Adipocyte (in vitro differentiated cells): ENCODE results near the gene CFAP210.

Experiments used
- DNase-seq: peaks from one replicate; pipeline ENCODE4 v3.0.0-alpha.2; 2015; ENCODE audit warnings: low read depth
- H3K27me3 ChIP-seq: replicated peaks from 2 replicates; pipeline ENCODE4 v1.7.0; 2013; ENCODE audit warnings: mild to moderate bottlenecking, low read length, moderate library complexity; ENCODE audit not compliant: control insufficient read depth, insufficient read depth
- H3K36me3 ChIP-seq: 2 replicates; pipeline ENCODE4 v1.7.0; 2013; ENCODE audit warnings: low read length, mild to moderate bottlenecking, moderate library complexity; ENCODE audit not compliant: control insufficient read depth, insufficient read depth, severe bottlenecking
- H3K4me1 ChIP-seq: 2 replicates; pipeline ENCODE4 v1.7.0; 2013; ENCODE audit warnings: mild to moderate bottlenecking, low read length, moderate library complexity; ENCODE audit not compliant: control insufficient read depth, insufficient read depth
- H3K4me3 ChIP-seq: 2 replicates; pipeline ENCODE4 v1.7.0; 2013; ENCODE audit warnings: mild to moderate bottlenecking, low read length, moderate library complexity
- H3K9ac ChIP-seq: 2 replicates; pipeline ENCODE4 v1.7.0; 2013; ENCODE audit warnings: mild to moderate bottlenecking, low read length, moderate library complexity
- H3K9me3 ChIP-seq: 2 replicates; pipeline ENCODE4 v1.7.0; 2013; ENCODE audit warnings: mild to moderate bottlenecking, low read length, moderate library complexity; ENCODE audit not compliant: control insufficient read depth

Gene CFAP210

DNA sequence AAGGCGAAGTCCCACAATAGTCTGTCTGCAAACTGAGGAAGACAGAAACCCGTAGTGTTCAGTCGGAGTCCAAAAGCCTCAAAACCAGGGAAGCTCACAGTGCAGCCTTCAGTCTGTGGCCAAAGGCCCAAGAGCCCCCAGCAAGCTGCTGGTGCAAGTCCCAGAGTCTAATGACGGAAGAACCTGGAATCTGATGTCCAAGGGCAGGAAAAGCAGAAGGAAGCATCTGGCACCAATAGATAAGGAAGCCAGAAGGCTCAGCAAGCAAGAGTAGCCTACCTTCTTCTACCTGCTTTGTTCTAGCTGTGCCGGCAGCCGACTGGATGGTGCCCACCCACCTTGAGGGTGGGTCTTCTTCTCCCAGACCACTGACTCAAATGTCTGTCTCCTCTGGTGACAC is 21.8 kb downstream of the CFAP210 start:
- Histone ChIP-seq H3K9ac (no peak overlapping the region), H3K36me3 (no peaks in the 10 kb centered on the region), H3K9me3 (no peaks in the 10 kb centered on the region), H3K4me3 (no peak overlapping the region), H3K27me3 (peaks cover 3% of the 10 kb centered on the region), H3K4me1 (no peaks in the 10 kb centered on the region)
- DNase-seq = no peak

DNA sequence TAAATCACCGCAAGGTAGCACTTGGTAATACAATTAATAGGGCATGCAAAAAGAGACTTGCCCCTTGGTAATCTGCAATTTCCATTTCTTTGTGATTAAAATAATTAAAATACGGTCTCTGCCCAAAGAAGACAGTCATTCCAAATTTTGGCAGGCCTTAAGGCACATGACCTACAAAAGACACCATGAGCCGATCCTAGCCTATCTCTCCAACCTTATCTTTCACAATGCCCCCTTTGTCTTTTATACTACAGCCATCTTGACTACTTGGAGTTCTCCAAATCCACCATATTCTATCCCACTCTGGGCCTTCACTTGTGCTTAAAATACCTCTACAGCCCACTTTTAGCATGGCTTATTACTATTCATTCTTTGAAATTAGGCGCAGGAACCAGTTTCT is 23.3 kb downstream of the CFAP210 start:
- Histone ChIP-seq H3K9ac (no peak overlapping the region), H3K4me3 (no peak overlapping the region), H3K27me3 (peaks cover 3% of the 10 kb centered on the region), H3K4me1 (no peaks in the 10 kb centered on the region), H3K9me3 (no peaks in the 10 kb centered on the region), H3K36me3 (no peaks in the 10 kb centered on the region)
- DNase-seq = no peak

GRCh38 chr2:169670215-169670651 is 24.0 kb downstream of the CFAP210 start:
- Histone ChIP-seq H3K4me3 (no peak overlapping the region), H3K9ac (no peak overlapping the region), H3K4me1 (no peaks in the 10 kb centered on the region), H3K27me3 (peaks cover 3% of the 10 kb centered on the region), H3K9me3 (no peaks in the 10 kb centered on the region), H3K36me3 (no peaks in the 10 kb centered on the region)
- DNase-seq = no peak

DNA sequence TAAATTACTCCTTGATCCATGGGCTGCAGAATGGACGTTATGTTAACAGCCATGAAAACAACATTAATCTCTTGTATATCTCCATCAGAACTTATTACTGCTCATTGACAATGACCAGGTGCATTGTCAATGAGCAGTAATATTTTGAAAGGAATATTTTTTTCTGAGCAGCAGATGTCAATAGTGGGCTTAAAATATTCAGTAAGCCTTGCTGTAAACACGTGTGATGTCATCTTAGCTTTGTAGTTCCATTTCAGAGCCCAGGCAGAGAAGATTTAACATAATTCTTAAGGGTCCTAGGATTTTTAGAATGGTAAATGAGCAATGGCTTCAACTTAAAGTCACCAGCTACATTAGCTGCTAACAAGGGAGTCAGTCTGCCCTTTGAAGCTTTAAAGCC is 26.6 kb downstream of the CFAP210 start:
- no peak for DNase-seq
- no peak overlapping the region for H3K4me3 ChIP-seq
- peaks cover 3% of the 10 kb centered on the region for H3K27me3 ChIP-seq
- no peaks in the 10 kb centered on the region for H3K9me3 ChIP-seq
- peaks cover 4% of the 10 kb centered on the region for H3K4me1 ChIP-seq
- H3K9ac ChIP-seq = no peak overlapping the region
- H3K36me3 ChIP-seq = no peaks in the 10 kb centered on the region

DNA sequence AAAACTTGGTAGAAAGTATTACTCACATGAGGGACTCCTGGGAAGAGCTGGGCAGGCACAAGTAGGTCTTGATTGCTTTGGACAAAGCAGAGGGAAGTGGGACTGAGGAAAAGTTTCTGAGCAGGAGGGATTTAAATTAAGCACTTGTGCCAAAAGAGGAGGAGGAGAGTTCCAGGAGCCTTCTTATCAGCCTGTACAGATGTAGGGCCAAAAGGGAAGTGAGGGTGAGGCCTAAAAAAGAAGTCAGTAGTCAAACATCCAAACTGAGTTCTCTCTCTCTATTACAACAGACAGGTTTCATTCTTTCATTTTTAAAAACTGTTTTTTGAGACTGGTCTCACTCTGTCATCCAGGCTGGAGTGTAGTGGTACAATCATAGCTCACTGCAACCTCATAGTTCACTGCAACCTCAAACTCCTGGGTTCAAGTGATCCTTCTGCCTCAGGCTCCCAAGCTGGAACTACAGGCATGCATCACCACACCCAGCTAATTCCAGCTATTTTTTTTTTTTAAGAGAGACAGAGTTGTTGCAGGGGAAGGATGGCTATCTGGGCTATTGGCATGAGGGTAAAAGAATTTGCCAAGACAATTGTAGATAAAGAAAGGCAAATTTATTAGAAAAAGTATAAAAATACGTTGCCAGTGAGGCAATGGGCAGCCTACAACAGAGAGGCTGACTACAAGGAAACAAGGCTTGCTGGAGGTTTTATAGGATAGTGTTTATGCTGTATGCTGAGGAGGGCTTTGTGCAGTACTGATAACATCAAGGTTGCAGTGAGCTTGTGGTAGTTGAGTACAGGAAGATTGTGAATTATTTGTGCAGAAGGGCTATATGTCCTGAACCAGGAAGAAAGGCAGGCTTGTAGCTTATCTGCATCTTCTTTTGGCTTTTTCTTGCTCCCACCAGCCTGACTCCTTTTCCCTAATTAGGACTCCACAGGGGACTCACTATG is 29.0 kb downstream of the CFAP210 start:
- Histone ChIP-seq H3K9ac (no peak overlapping the region), H3K9me3 (no peaks in the 10 kb centered on the region), H3K27me3 (peaks cover 3% of the 10 kb centered on the region), H3K36me3 (no peaks in the 10 kb centered on the region), H3K4me1 (peaks cover 4% of the 10 kb centered on the region), H3K4me3 (no peak overlapping the region)
- peak; percentile 22 for DNase-seq

DNA sequence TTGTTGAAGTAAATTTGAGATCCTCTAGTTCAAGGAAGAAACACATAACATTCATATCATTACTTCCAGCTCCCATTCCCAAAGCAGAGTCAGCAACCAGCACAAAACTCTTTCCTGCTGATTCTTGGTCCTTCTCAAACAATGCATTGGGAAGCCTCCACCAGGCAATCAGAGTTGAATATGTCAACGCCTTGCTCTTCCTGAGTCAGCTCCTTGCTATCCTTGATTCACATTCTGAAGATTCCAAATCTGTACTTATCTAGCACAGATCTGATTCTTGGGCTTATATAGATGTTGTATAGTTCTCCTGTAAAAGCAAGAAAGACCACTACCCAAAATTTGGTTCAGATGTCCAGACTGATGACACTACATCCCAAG is 29.6 kb downstream of the CFAP210 start:
- peak; percentile 35 for DNase-seq
- Histone ChIP-seq H3K4me1 (peaks cover 4% of the 10 kb centered on the region), H3K36me3 (no peaks in the 10 kb centered on the region), H3K9ac (no peak overlapping the region), H3K4me3 (no peak overlapping the region), H3K9me3 (no peaks in the 10 kb centered on the region), H3K27me3 (peaks cover 3% of the 10 kb centered on the region)

DNA sequence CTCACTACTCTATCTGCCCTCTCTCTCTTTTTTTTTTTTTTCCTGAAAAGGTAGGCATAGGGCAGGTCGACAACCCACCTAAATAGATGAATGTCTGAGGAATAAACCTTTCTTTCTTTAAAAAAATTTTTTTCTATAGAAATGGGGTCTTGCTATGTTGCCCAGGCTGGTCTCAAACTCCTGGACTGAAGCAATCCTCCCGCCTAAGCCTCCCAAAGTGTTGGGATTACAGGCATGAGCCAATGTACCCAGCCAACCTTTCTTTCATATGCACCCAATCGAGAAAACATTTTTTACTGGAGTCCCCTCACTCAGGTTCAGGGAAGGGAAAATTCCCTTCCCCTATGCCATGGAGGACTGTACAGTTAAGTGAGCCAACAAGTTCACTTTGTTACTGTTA is 31.0 kb downstream of the CFAP210 start:
- H3K4me3 ChIP-seq = no peak overlapping the region
- peaks cover 2% of the 10 kb centered on the region for H3K27me3 ChIP-seq
- H3K9me3 ChIP-seq = no peaks in the 10 kb centered on the region
- no peak for DNase-seq
- no peak overlapping the region for H3K9ac ChIP-seq
- no peaks in the 10 kb centered on the region for H3K36me3 ChIP-seq
- peaks cover 4% of the 10 kb centered on the region for H3K4me1 ChIP-seq

- peaks cover 4% of the 10 kb centered on the region for H3K4me1 ChIP-seq
- H3K9me3 ChIP-seq = no peaks in the 10 kb centered on the region
- DNase-seq = no peak
- H3K9ac ChIP-seq = no peak overlapping the region
- no peak overlapping the region for H3K4me3 ChIP-seq
- no peaks in the 10 kb centered on the region for H3K27me3 ChIP-seq
- no peaks in the 10 kb centered on the region for H3K36me3 ChIP-seq
Measured at GRCh38 chr2:169662744-169663143, 31.5 kb downstream of the CFAP210 start.

- H3K36me3 ChIP-seq = no peaks in the 10 kb centered on the region
- H3K27me3 ChIP-seq = no peaks in the 10 kb centered on the region
- DNase-seq = no peak
Measured at GRCh38 chr2:169661265-169661664, 32.9 kb downstream of the CFAP210 start.

DNA sequence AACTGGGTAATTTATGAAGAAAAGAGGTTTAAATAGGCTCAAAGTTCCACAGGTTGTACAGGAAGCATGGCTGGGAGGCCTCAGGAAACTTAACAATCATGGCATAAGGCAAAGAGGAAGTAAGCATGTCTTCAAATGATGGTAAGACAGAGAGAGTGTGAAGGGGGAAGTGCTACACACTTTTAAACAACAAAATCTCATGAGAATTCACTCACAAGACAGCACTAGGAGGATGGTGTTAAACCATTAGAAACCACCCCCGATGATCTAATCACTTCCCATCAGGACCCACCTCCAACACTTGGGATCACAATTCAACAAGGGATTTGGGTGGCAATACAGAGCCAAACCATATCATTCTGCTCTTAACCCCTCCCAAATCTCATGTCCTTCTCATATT is 34.9 kb downstream of the CFAP210 start:
- Histone ChIP-seq H3K9me3 (no peaks in the 10 kb centered on the region), H3K4me1 (no peaks in the 10 kb centered on the region), H3K36me3 (no peaks in the 10 kb centered on the region), H3K9ac (no peak overlapping the region), H3K4me3 (no peak overlapping the region), H3K27me3 (no peaks in the 10 kb centered on the region)
- DNase-seq = no peak

More at GRCh38 chr2:169661265-169661664, 32.9 kb downstream of the CFAP210 start:
- Histone ChIP-seq H3K4me3 (no peak overlapping the region), H3K9ac (no peak overlapping the region), H3K9me3 (no peaks in the 10 kb centered on the region), H3K4me1 (peaks cover 4% of the 10 kb centered on the region)

- H3K9ac ChIP-seq = no peak overlapping the region
- DNase-seq = no peak
- no peaks in the 10 kb centered on the region for H3K36me3 ChIP-seq
- H3K9me3 ChIP-seq = no peaks in the 10 kb centered on the region
- no peak overlapping the region for H3K4me3 ChIP-seq
- H3K4me1 ChIP-seq = no peaks in the 10 kb centered on the region
- H3K27me3 ChIP-seq = no peaks in the 10 kb centered on the region
Measured at GRCh38 chr2:169658877-169659276, 35.3 kb downstream of the CFAP210 start.
